ENCODE data around the gene BLOC1S4. TPM values are rescaled to one million over a fixed set of nuclear protein-coding genes. Genes with fewer than 3 reads are reported as not detected.
"Not testable (repeated sequence)": the region's sequence is repeated elsewhere in the genome, so short reads cannot be mapped to it uniquely, and the experiment has no call there.

Gene BLOC1S4, protein sequence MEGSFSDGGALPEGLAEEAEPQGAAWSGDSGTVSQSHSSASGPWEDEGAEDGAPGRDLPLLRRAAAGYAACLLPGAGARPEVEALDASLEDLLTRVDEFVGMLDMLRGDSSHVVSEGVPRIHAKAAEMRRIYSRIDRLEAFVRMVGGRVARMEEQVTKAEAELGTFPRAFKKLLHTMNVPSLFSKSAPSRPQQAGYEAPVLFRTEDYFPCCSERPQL
- total RNA-seq, result 10 to 100 TPM in 1 of 2 donors, 1 to 10 TPM in 1; 8.4 to 17.4 TPM

DNA sequence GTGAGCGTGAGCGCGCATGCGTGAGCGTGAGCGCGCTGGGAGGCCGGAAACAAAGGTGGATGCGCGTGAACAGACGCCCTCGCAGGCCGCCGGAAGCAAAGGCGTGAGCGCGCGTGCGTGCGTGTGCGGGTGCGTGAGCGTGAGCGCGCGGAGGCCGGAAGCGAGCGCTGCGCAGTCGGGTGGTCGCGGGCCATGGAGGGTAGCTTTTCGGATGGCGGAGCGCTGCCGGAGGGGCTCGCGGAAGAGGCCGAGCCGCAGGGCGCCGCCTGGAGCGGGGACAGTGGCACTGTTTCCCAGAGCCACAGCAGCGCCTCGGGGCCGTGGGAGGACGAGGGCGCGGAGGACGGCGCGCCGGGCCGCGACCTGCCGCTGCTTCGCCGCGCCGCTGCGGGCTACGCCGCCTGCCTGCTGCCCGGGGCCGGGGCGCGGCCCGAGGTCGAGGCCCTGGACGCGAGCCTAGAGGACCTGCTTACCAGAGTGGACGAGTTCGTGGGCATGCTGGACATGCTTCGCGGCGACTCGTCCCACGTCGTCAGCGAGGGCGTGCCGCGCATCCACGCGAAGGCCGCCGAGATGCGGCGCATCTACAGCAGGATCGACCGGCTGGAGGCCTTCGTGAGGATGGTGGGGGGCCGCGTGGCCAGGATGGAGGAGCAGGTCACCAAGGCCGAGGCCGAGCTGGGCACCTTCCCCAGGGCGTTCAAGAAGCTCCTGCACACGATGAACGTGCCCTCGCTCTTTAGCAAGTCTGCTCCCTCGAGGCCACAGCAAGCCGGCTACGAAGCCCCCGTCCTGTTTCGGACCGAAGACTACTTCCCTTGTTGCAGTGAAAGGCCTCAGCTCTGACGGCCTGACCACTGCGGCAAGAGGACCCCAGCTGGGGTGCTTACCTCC is at the start of gene BLOC1S4:
Gene BLOC1S4 (plus strand): TSS at position 157 of the 894 bp plus-strand sequence. CDS start 36 bp downstream, at position 193.
- Histone ChIP-seq H3K4me1 (peaks cover 0 to 32% of the 10 kb centered on the region in 2 donors), H3K27me3 (no peaks in the 10 kb centered on the region), H3K27ac (peak within 1 kb of the TSS; percentile 87 to 94), H3K4me3 (peak within 1 kb of the TSS; percentile 69 to 83), H3K36me3 (no peaks in the 10 kb centered on the region), H3K9me3 (no peaks in the 10 kb centered on the region)
- DNase-seq (ENCODE audit: low spot score), result peak; percentile 83
- TF ChIP-seq, protein P1, sequence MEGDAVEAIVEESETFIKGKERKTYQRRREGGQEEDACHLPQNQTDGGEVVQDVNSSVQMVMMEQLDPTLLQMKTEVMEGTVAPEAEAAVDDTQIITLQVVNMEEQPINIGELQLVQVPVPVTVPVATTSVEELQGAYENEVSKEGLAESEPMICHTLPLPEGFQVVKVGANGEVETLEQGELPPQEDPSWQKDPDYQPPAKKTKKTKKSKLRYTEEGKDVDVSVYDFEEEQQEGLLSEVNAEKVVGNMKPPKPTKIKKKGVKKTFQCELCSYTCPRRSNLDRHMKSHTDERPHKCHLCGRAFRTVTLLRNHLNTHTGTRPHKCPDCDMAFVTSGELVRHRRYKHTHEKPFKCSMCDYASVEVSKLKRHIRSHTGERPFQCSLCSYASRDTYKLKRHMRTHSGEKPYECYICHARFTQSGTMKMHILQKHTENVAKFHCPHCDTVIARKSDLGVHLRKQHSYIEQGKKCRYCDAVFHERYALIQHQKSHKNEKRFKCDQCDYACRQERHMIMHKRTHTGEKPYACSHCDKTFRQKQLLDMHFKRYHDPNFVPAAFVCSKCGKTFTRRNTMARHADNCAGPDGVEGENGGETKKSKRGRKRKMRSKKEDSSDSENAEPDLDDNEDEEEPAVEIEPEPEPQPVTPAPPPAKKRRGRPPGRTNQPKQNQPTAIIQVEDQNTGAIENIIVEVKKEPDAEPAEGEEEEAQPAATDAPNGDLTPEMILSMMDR (IDR thresholded peaks at IDR 0.05), result peak in 1 of 2 donors; percentile 23

- Histone ChIP-seq H3K4me3 (no peak overlapping the region), H3K9me3 (no peaks in the 10 kb centered on the region), H3K27me3 (no peaks in the 10 kb centered on the region), H3K27ac (no peak overlapping the region), H3K4me1 (peaks cover 0 to 13% of the 10 kb centered on the region in 2 donors), H3K36me3 (no peaks in the 10 kb centered on the region)
- DNase-seq (ENCODE audit: low spot score), result no peak
- TF ChIP-seq, protein P1 (IDR thresholded peaks at IDR 0.05), result no peak
These were observed 47.6 kb upstream of the BLOC1S4 start for GRCh38 chr4:6668391-6668790.

GRCh38 chr4:6671648-6672047 is 44.3 kb upstream of the BLOC1S4 start:
- TF ChIP-seq, protein P1 (IDR thresholded peaks at IDR 0.05), result no peak
- DNase-seq (ENCODE audit: low spot score), result no peak
- H3K9me3 ChIP-seq, result no peaks in the 10 kb centered on the region
- no peak overlapping the region for H3K4me3 ChIP-seq
- peaks cover 0 to 23% of the 10 kb centered on the region in 2 donors for H3K4me1 ChIP-seq
- H3K27ac ChIP-seq, result no peak overlapping the region
- no peaks in the 10 kb centered on the region for H3K27me3 ChIP-seq
- no peaks in the 10 kb centered on the region for H3K36me3 ChIP-seq

DNA sequence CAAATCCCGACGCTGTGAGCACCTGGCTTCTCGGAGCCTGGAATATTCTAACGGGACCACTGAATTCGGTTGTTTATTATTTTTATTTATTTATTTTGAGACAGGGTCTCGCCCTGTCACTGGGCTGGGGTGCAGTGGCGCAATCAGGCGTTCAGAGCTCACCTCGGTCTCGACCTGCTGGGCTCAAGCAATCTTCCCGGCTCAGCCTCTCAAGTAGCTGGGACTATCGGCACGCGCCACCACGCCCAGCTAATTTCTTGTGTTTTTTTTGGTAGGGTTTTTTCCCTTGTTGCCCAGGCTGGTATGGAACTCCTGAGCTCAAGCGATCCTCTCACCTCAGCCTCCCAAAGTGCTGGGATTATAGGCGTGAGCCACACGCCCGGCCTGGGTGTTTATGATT is 43.8 kb upstream of the BLOC1S4 start:
- H3K4me1 ChIP-seq, result peaks cover 0 to 28% of the 10 kb centered on the region in 2 donors
- H3K27me3 ChIP-seq, result no peaks in the 10 kb centered on the region
- no peak overlapping the region for H3K27ac ChIP-seq
- TF ChIP-seq, protein P1 (IDR thresholded peaks at IDR 0.05), result no peak
- no peaks in the 10 kb centered on the region for H3K9me3 ChIP-seq
- H3K36me3 ChIP-seq, result no peaks in the 10 kb centered on the region
- H3K4me3 ChIP-seq, result no peak overlapping the region
- DNase-seq (ENCODE audit: low spot score), result no peak

DNA sequence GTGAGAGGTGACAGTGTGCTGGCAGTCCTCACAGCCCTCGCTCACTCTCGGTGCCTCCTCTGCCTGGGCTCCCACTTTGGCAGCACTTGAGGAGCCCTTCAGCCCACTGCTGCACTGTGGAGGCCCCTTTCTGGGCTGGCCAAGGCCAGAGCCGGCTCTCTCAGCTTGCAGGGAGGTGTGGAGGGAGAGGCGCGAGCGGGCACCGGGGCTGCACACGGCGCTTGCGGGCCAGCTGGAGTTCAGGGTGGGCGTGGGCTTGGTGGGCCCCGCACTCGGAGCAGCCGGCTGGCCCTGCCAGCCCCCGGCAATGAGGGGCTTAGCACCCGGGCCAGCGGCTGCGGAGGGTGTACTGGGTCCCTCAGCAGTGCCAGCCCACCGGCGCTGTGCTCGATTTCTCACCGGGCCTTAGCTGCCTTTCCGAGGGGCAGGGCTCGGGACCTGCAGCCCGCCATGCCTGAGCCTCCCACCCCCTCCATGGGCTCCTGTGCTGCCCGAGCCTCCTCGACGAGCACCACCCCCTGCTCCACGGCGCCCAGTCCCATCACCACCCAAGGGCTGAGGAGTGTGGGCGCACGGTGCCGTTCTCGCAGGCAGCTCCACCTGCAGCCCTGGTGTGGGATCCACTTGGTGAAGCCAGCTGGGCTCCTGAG is 43.3 kb upstream of the BLOC1S4 start:
- peaks cover 0 to 31% of the 10 kb centered on the region in 2 donors for H3K4me1 ChIP-seq
- DNase-seq (ENCODE audit: low spot score); H3K9me3 ChIP-seq; H3K27me3 ChIP-seq; H3K4me3 ChIP-seq; H3K36me3 ChIP-seq: not testable (repeated sequence)
- H3K27ac ChIP-seq, result peak overlapping the region in 1 of 2 donors; percentile 85

- not testable (repeated sequence) for DNase-seq (ENCODE audit: low spot score); H3K9me3 ChIP-seq
- H3K4me3 ChIP-seq, result peak overlapping the region; percentile 64 to 79
These were observed 42.7 kb upstream of the BLOC1S4 start for GRCh38 chr4:6673191-6673659.

More at GRCh38 chr4:6673191-6673659, 42.7 kb upstream of the BLOC1S4 start:
- not testable (repeated sequence) for H3K36me3 ChIP-seq, H3K27me3 ChIP-seq
- H3K27ac ChIP-seq, result peak overlapping the region; percentile 81 to 85
- peaks cover 0 to 31% of the 10 kb centered on the region in 2 donors for H3K4me1 ChIP-seq
